ENCODE data around the gene NPC2.

The NPC2 gene

GRCh38 chr14:74500417-74501134, 7.5 kb upstream of the NPC2 start:
- H3K27me3 ChIP-seq (ENCODE audit: low read depth, low read length): no peaks in the 10 kb centered on the region
- H3K4me1 ChIP-seq (ENCODE audit: control insufficient read depth in 1 of 2, insufficient read depth in 2 of 2, low read length in 2 of 2): peaks cover 0 to 6% of the 10 kb centered on the region in 2 donors
- H3K4me3 ChIP-seq (ENCODE audit: low read depth in 1 of 2, low read length in 2 of 2): no peak overlapping the region
- no peak overlapping the region for H3K27ac ChIP-seq (ENCODE audit: low read length)
- no peaks in the 10 kb centered on the region for H3K9me3 ChIP-seq (ENCODE audit: control insufficient read depth in 1 of 2, low read length in 2 of 2)
- H3K36me3 ChIP-seq (ENCODE audit: control insufficient read depth in 1 of 2, insufficient read depth in 2 of 2, low read length in 2 of 2): peaks cover 0 to 4% of the 10 kb centered on the region in 2 donors

- no peaks in the 10 kb centered on the region for H3K27me3 ChIP-seq (ENCODE audit: low read depth, low read length)
- no peak overlapping the region for H3K27ac ChIP-seq (ENCODE audit: low read length)
- peaks cover 0 to 9% of the 10 kb centered on the region in 2 donors for H3K36me3 ChIP-seq (ENCODE audit: control insufficient read depth in 1 of 2, insufficient read depth in 2 of 2, low read length in 2 of 2)
- peaks cover 8 to 22% of the 10 kb centered on the region in 2 donors for H3K4me1 ChIP-seq (ENCODE audit: control insufficient read depth in 1 of 2, insufficient read depth in 2 of 2, low read length in 2 of 2)
- no peak overlapping the region for H3K4me3 ChIP-seq (ENCODE audit: low read depth in 1 of 2, low read length in 2 of 2)
- no peaks in the 10 kb centered on the region for H3K9me3 ChIP-seq (ENCODE audit: control insufficient read depth in 1 of 2, low read length in 2 of 2)
Observed at GRCh38 chr14:74495356-74495755, 2.3 kb upstream of the NPC2 start.

- Histone ChIP-seq H3K27ac (ENCODE audit: low read length) (peak within 1 kb of the TSS; percentile 78), H3K36me3 (ENCODE audit: control insufficient read depth in 1 of 2, insufficient read depth in 2 of 2, low read length in 2 of 2) (peaks cover 0 to 6% of the 10 kb centered on the region in 2 donors), H3K4me1 (ENCODE audit: control insufficient read depth in 1 of 2, insufficient read depth in 2 of 2, low read length in 2 of 2) (peaks cover 8 to 25% of the 10 kb centered on the region in 2 donors), H3K9me3 (ENCODE audit: control insufficient read depth in 1 of 2, low read length in 2 of 2) (no peaks in the 10 kb centered on the region), H3K27me3 (ENCODE audit: low read depth, low read length) (no peaks in the 10 kb centered on the region), H3K4me3 (ENCODE audit: low read depth in 1 of 2, low read length in 2 of 2) (peak within 1 kb of the TSS; percentile 84 to 91)
Observed at GRCh38 chr14:74493343-74494261, 497 bp upstream of the NPC2 start, which contains the start of gene ISCA2. ISCA2 (plus strand) TSS chr14:74493765; CDS start chr14:74493775, 10 bp downstream.

GRCh38 chr14:74491956-74492775, 939 bp downstream of the NPC2 start:
- no peaks in the 10 kb centered on the region for H3K9me3 ChIP-seq (ENCODE audit: control insufficient read depth in 1 of 2, low read length in 2 of 2)
- H3K4me1 ChIP-seq (ENCODE audit: control insufficient read depth in 1 of 2, insufficient read depth in 2 of 2, low read length in 2 of 2): peaks cover 8 to 28% of the 10 kb centered on the region in 2 donors
- H3K27ac ChIP-seq (ENCODE audit: low read length): peak overlapping the region; percentile 73
- peak overlapping the region; percentile 79 to 91 for H3K4me3 ChIP-seq (ENCODE audit: low read depth in 1 of 2, low read length in 2 of 2)
- peaks cover 0 to 12% of the 10 kb centered on the region in 2 donors for H3K36me3 ChIP-seq (ENCODE audit: control insufficient read depth in 1 of 2, insufficient read depth in 2 of 2, low read length in 2 of 2)
- no peaks in the 10 kb centered on the region for H3K27me3 ChIP-seq (ENCODE audit: low read depth, low read length)

- H3K27me3 ChIP-seq (ENCODE audit: low read depth, low read length): no peaks in the 10 kb centered on the region
- no peak overlapping the region for H3K4me3 ChIP-seq (ENCODE audit: low read depth in 1 of 2, low read length in 2 of 2)
- peaks cover 6 to 18% of the 10 kb centered on the region in 2 donors for H3K36me3 ChIP-seq (ENCODE audit: control insufficient read depth in 1 of 2, insufficient read depth in 2 of 2, low read length in 2 of 2)
- no peak overlapping the region for H3K27ac ChIP-seq (ENCODE audit: low read length)
- H3K4me1 ChIP-seq (ENCODE audit: control insufficient read depth in 1 of 2, insufficient read depth in 2 of 2, low read length in 2 of 2): peaks cover 8 to 28% of the 10 kb centered on the region in 2 donors
- H3K9me3 ChIP-seq (ENCODE audit: control insufficient read depth in 1 of 2, low read length in 2 of 2): no peaks in the 10 kb centered on the region
Observed at GRCh38 chr14:74490486-74490885, 2.6 kb downstream of the NPC2 start.

- Histone ChIP-seq H3K27ac (ENCODE audit: low read length) (no peak overlapping the region), H3K27me3 (ENCODE audit: low read depth, low read length) (no peaks in the 10 kb centered on the region), H3K4me1 (ENCODE audit: control insufficient read depth in 1 of 2, insufficient read depth in 2 of 2, low read length in 2 of 2) (peaks cover 0 to 19% of the 10 kb centered on the region in 2 donors), H3K36me3 (ENCODE audit: control insufficient read depth in 1 of 2, insufficient read depth in 2 of 2, low read length in 2 of 2) (peaks cover 13 to 28% of the 10 kb centered on the region in 2 donors), H3K4me3 (ENCODE audit: low read depth in 1 of 2, low read length in 2 of 2) (no peak overlapping the region), H3K9me3 (ENCODE audit: control insufficient read depth in 1 of 2, low read length in 2 of 2) (no peaks in the 10 kb centered on the region)
Observed at GRCh38 chr14:74488786-74489397, 4.2 kb downstream of the NPC2 start.

- Histone ChIP-seq H3K4me3 (ENCODE audit: low read depth in 1 of 2, low read length in 2 of 2) (no peak overlapping the region), H3K36me3 (ENCODE audit: control insufficient read depth in 1 of 2, insufficient read depth in 2 of 2, low read length in 2 of 2) (peaks cover 30 to 53% of the 10 kb centered on the region in 2 donors), H3K27me3 (ENCODE audit: low read depth, low read length) (no peaks in the 10 kb centered on the region), H3K9me3 (ENCODE audit: control insufficient read depth in 1 of 2, low read length in 2 of 2) (no peaks in the 10 kb centered on the region), H3K27ac (ENCODE audit: low read length) (no peak overlapping the region), H3K4me1 (ENCODE audit: control insufficient read depth in 1 of 2, insufficient read depth in 2 of 2, low read length in 2 of 2) (peaks cover 0 to 8% of the 10 kb centered on the region in 2 donors)
Observed at GRCh38 chr14:74486164-74486563, 6.9 kb downstream of the NPC2 start.

GRCh38 chr14:74483321-74483720, 9.8 kb downstream of the NPC2 start:
- Histone ChIP-seq H3K4me3 (ENCODE audit: low read depth in 1 of 2, low read length in 2 of 2) (no peak overlapping the region), H3K36me3 (ENCODE audit: control insufficient read depth in 1 of 2, insufficient read depth in 2 of 2, low read length in 2 of 2) (peaks cover 49 to 80% of the 10 kb centered on the region in 2 donors), H3K9me3 (ENCODE audit: control insufficient read depth in 1 of 2, low read length in 2 of 2) (no peaks in the 10 kb centered on the region), H3K27me3 (ENCODE audit: low read depth, low read length) (no peaks in the 10 kb centered on the region), H3K27ac (ENCODE audit: low read length) (no peak overlapping the region), H3K4me1 (ENCODE audit: control insufficient read depth in 1 of 2, insufficient read depth in 2 of 2, low read length in 2 of 2) (peaks cover 0 to 2% of the 10 kb centered on the region in 2 donors)

- H3K9me3 ChIP-seq (ENCODE audit: control insufficient read depth in 1 of 2, low read length in 2 of 2): no peaks in the 10 kb centered on the region
- H3K4me3 ChIP-seq (ENCODE audit: low read depth in 1 of 2, low read length in 2 of 2): no peak overlapping the region
- no peak overlapping the region for H3K27ac ChIP-seq (ENCODE audit: low read length)
- peaks cover 49 to 76% of the 10 kb centered on the region in 2 donors for H3K36me3 ChIP-seq (ENCODE audit: control insufficient read depth in 1 of 2, insufficient read depth in 2 of 2, low read length in 2 of 2)
- no peaks in the 10 kb centered on the region for H3K27me3 ChIP-seq (ENCODE audit: low read depth, low read length)
- no peaks in the 10 kb centered on the region for H3K4me1 ChIP-seq (ENCODE audit: control insufficient read depth in 1 of 2, insufficient read depth in 2 of 2, low read length in 2 of 2)
Observed at GRCh38 chr14:74482571-74482970, 10.5 kb downstream of the NPC2 start.

GRCh38 chr14:74480046-74480445, 13.1 kb downstream of the NPC2 start:
- no peaks in the 10 kb centered on the region for H3K27me3 ChIP-seq (ENCODE audit: low read depth, low read length)
- no peaks in the 10 kb centered on the region for H3K4me1 ChIP-seq (ENCODE audit: control insufficient read depth in 1 of 2, insufficient read depth in 2 of 2, low read length in 2 of 2)
- no peak overlapping the region for H3K27ac ChIP-seq (ENCODE audit: low read length)
- peaks cover 47 to 72% of the 10 kb centered on the region in 2 donors for H3K36me3 ChIP-seq (ENCODE audit: control insufficient read depth in 1 of 2, insufficient read depth in 2 of 2, low read length in 2 of 2)
- no peak overlapping the region for H3K4me3 ChIP-seq (ENCODE audit: low read depth in 1 of 2, low read length in 2 of 2)
- H3K9me3 ChIP-seq (ENCODE audit: control insufficient read depth in 1 of 2, low read length in 2 of 2): no peaks in the 10 kb centered on the region
